Liver (tissue), 9 donors: ENCODE data around the gene KRT81. TPM values are rescaled to one million over a fixed set of nuclear protein-coding genes. Genes with fewer than 3 reads are reported as not detected.

ENCODE experiments used
- DNase-seq: peaks from one replicate; pipeline ENCODE4 v3.0.0-alpha.2; 2017; ENCODE audit warnings: low spot score
- H3K27ac ChIP-seq, 2 donors: one replicate each; pipeline ENCODE4 v1.7.0; 2013; ENCODE audit warnings: inconsistent platforms in 2 of 2, low read length in 2 of 2, control low read depth in 1 of 2, low read depth in 1 of 2, mild to moderate bottlenecking in 1 of 2
- H3K27me3 ChIP-seq, 4 donors: one replicate each; pipeline versions ENCODE4 v1.6.1 to v1.7.0; 2013; ENCODE audit warnings: low read length in 3 of 4, inconsistent platforms in 1 of 4, mild to moderate bottlenecking in 1 of 4, moderate library complexity in 1 of 4; ENCODE audit not compliant: control insufficient read depth in 4 of 4, insufficient read depth in 4 of 4
- H3K36me3 ChIP-seq, 4 donors: one replicate each; pipeline versions ENCODE4 v1.6.1 to v1.7.0; 2013; ENCODE audit warnings: low read length in 3 of 4, mild to moderate bottlenecking in 3 of 4, low read depth in 1 of 4, moderate library complexity in 1 of 4; ENCODE audit not compliant: control insufficient read depth in 4 of 4, insufficient read depth in 3 of 4
- H3K4me1 ChIP-seq, 4 donors: one replicate each; pipeline versions ENCODE4 v1.6.1 to v1.7.0; 2013; ENCODE audit warnings: low read length in 3 of 4, mild to moderate bottlenecking in 3 of 4, moderate library complexity in 1 of 4; ENCODE audit not compliant: control insufficient read depth in 4 of 4, insufficient read depth in 4 of 4
- H3K4me3 ChIP-seq, 3 donors: one replicate each; pipeline versions ENCODE4 v1.6.1 to v1.7.0; 2013; ENCODE audit warnings: low read length in 3 of 3, control low read depth in 1 of 3, low read depth in 1 of 3, mild to moderate bottlenecking in 1 of 3
- H3K9ac ChIP-seq, 2 donors: one replicate each; pipeline ENCODE4 v1.7.0; 2013; ENCODE audit warnings: low read length in 2 of 2, mild to moderate bottlenecking in 2 of 2, moderate library complexity in 2 of 2, control low read depth in 1 of 2, low read depth in 1 of 2
- H3K9me3 ChIP-seq, 4 donors: one replicate each; pipeline versions ENCODE4 v1.6.1 to v1.7.0; 2013; ENCODE audit warnings: low read length in 3 of 4; ENCODE audit not compliant: control insufficient read depth in 4 of 4
- CTCF ChIP-seq: fragments of 150-350 bp; IDR thresholded peaks from 2 replicates; pipeline ENCODE4 v1.5.1; 2017; ENCODE audit warnings: improper control_type of control experiment, low read depth, low read length; ENCODE audit not compliant: missing input control
- EGR1 ChIP-seq, 2 donors: IDR thresholded peaks; 2 replicates each; pipeline ENCODE4 v1.6.1; 2016 to 2018; ENCODE audit warnings: antibody characterized with exemption in 2 of 2, low read depth in 2 of 2
- FOXA1 ChIP-seq: IDR thresholded peaks from 2 replicates; pipeline ENCODE4 v1.6.1; 2016; ENCODE audit warnings: antibody characterized with exemption
- FOXA2 ChIP-seq: IDR thresholded peaks from 2 replicates; pipeline ENCODE4 v1.6.1; 2016; ENCODE audit warnings: antibody characterized with exemption
- GABPA ChIP-seq, 2 donors: IDR thresholded peaks in 1 of 2; conservative IDR thresholded peaks in 1 of 2; 2 replicates each; pipeline ENCODE4 v1.6.1; 2016; ENCODE audit warnings: antibody characterized with exemption in 2 of 2, mild to moderate bottlenecking in 1 of 2, moderate library complexity in 1 of 2
- HNF4A ChIP-seq, 2 donors: conservative IDR thresholded peaks; 2 replicates each; pipeline ENCODE4 v1.6.1; 2016; ENCODE audit warnings: antibody characterized with exemption in 2 of 2, mild to moderate bottlenecking in 2 of 2
- HNF4G ChIP-seq: IDR thresholded peaks from 2 replicates; pipeline ENCODE4 v1.6.1; 2016; ENCODE audit warnings: antibody characterized with exemption
- JUND ChIP-seq, 2 donors: IDR thresholded peaks; 2 replicates each; pipeline ENCODE4 v1.6.1; 2016; ENCODE audit warnings: antibody characterized with exemption in 2 of 2
- MAX ChIP-seq: IDR thresholded peaks from 2 replicates; pipeline ENCODE4 v1.6.1; 2016; ENCODE audit warnings: antibody characterized with exemption
- NR2F2 ChIP-seq: IDR thresholded peaks from 2 replicates; pipeline ENCODE4 v1.6.1; 2016; ENCODE audit warnings: antibody characterized with exemption
- RAD21 ChIP-seq, 2 donors: IDR thresholded peaks; 2 replicates each; pipeline ENCODE4 v1.6.1; 2016; ENCODE audit warnings: antibody characterized with exemption in 2 of 2, mild to moderate bottlenecking in 2 of 2
- RXRA ChIP-seq, 2 donors: IDR thresholded peaks; 2 replicates each; pipeline ENCODE4 v1.6.1; 2017 to 2018; ENCODE audit warnings: antibody characterized with exemption in 2 of 2, mild to moderate bottlenecking in 1 of 2
- SP1 ChIP-seq: IDR thresholded peaks from 2 replicates; pipeline ENCODE4 v1.6.1; 2018; ENCODE audit warnings: antibody characterized with exemption, mild to moderate bottlenecking
- TAF1 ChIP-seq: conservative IDR thresholded peaks from 2 replicates; pipeline ENCODE4 v1.6.1; 2016; ENCODE audit warnings: antibody characterized with exemption, mild to moderate bottlenecking
- YY1 ChIP-seq: IDR thresholded peaks from 2 replicates; pipeline ENCODE4 v1.6.1; 2016; ENCODE audit warnings: antibody characterized with exemption, mild to moderate bottlenecking
- ZBTB33 ChIP-seq: IDR thresholded peaks from 2 replicates; pipeline ENCODE4 v1.6.1; 2016; ENCODE audit warnings: antibody characterized with exemption
- WGBS: extraction: QIAGEN DNeasy Blood & Tissue Kit; methylation state at CpG from one replicate; pipeline ENCODE4 v1.1.7; 2013; 5-methylcytosine and 5-hydroxymethylcytosine counted together
- polyA plus RNA-seq, 2 donors: library from polyadenylated mRNA; stranded (reverse) in 1 of 2; unstranded in 1 of 2; fragments of 200-250 nt in 1 of 2; fragments of >200 nt in 1 of 2; fragmentation: Nextera tagmentation in 1 of 2; extraction: Ambion mirVana in 1 of 2; gene quantifications; one replicate each; pipeline versions ENCODE4 v1.2.1 to v1.2.3, GENCODE V29; 2013 to 2015
- total RNA-seq, 2 donors: library from RNA; depleted of rRNA; stranded (reverse); fragments of >200 nt; gene quantifications; one replicate each; pipeline ENCODE4 v1.2.3, GENCODE V29; 2014
- TF ChIP-seq, protein P1 (sequence below): IDR thresholded peaks from 2 replicates; pipeline ENCODE4 v1.6.1; 2016; ENCODE audit warnings: antibody characterized with exemption, mild to moderate bottlenecking
- TF ChIP-seq, protein P2 (sequence below): IDR thresholded peaks from 2 replicates; pipeline ENCODE4 v1.6.1; 2016; ENCODE audit warnings: antibody characterized with exemption
- donor health status: healthy.
- donor health status: healthy.
- donor health status: healthy.
- donor health status: healthy.
- donor health status: healthy.

KRT81 gene
- total and polyA plus RNA-seq, 4 donors = not detected

GRCh38 chr12:52274521-52275120 lies 16.7 kb downstream of the KRT81 start, which contains the start of gene KRT86 (continued):
- TF ChIP-seq, protein P1, sequence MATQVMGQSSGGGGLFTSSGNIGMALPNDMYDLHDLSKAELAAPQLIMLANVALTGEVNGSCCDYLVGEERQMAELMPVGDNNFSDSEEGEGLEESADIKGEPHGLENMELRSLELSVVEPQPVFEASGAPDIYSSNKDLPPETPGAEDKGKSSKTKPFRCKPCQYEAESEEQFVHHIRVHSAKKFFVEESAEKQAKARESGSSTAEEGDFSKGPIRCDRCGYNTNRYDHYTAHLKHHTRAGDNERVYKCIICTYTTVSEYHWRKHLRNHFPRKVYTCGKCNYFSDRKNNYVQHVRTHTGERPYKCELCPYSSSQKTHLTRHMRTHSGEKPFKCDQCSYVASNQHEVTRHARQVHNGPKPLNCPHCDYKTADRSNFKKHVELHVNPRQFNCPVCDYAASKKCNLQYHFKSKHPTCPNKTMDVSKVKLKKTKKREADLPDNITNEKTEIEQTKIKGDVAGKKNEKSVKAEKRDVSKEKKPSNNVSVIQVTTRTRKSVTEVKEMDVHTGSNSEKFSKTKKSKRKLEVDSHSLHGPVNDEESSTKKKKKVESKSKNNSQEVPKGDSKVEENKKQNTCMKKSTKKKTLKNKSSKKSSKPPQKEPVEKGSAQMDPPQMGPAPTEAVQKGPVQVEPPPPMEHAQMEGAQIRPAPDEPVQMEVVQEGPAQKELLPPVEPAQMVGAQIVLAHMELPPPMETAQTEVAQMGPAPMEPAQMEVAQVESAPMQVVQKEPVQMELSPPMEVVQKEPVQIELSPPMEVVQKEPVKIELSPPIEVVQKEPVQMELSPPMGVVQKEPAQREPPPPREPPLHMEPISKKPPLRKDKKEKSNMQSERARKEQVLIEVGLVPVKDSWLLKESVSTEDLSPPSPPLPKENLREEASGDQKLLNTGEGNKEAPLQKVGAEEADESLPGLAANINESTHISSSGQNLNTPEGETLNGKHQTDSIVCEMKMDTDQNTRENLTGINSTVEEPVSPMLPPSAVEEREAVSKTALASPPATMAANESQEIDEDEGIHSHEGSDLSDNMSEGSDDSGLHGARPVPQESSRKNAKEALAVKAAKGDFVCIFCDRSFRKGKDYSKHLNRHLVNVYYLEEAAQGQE = no peak
- no peak for TF ChIP-seq RAD21 (IDR thresholded peaks at IDR 0.05)
- TF ChIP-seq HNF4G = no peak
- TF ChIP-seq NR2F2 = no peak

DNA sequence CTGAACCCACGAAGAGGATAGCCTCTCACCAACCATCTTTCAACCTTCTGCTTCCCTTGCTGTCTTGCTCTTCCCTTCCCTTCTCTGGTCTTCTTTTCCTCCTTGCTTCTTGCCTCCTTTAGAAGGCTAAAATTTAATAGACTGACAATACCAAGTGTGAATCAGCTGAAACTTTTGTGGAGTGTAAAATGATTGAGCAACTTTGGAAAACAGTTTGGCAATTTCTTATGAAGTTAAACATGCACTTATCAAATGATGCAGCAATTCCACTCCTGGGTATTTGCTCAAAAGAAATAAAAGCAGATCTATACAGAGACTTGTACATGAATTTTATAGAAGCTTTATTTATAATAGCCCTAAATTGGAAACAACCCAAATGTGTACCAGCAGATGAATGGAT lies 20.2 kb downstream of the KRT81 start:
- no peaks in the 10 kb centered on the region for H3K36me3 ChIP-seq
- H3K27me3 ChIP-seq = peaks cover 0 to 3% (median 0%) of the 10 kb centered on the region in 4 donors
- no peak for DNase-seq
- H3K9ac ChIP-seq = no peak overlapping the region
- no peaks in the 10 kb centered on the region for H3K4me1 ChIP-seq
- 62% methylated on average over 1 of the region's 1 CpG for WGBS
- TF ChIP-seq, protein P2, sequence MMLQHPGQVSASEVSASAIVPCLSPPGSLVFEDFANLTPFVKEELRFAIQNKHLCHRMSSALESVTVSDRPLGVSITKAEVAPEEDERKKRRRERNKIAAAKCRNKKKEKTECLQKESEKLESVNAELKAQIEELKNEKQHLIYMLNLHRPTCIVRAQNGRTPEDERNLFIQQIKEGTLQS = no peak
- TF ChIP-seq RXRA (IDR thresholded peaks at IDR 0.05) = no peak
- no peak for TF ChIP-seq FOXA1
- no peak for TF ChIP-seq SP1
- TF ChIP-seq NR2F2 = no peak
- TF ChIP-seq CTCF = no peak
- TF ChIP-seq, protein P1 = no peak
- TF ChIP-seq FOXA2 = no peak
- no peak for TF ChIP-seq MAX
- TF ChIP-seq JUND (IDR thresholded peaks at IDR 0.05) = no peak
- TF ChIP-seq GABPA (IDR thresholded peaks at IDR 0.05 in 1 of 2, conservative IDR thresholded peaks at IDR 0.05 in 1 of 2) = no peak
- no peak for TF ChIP-seq ZBTB33
- TF ChIP-seq HNF4G = no peak
- TF ChIP-seq RAD21 (IDR thresholded peaks at IDR 0.05) = no peak
- no peak for TF ChIP-seq HNF4A (conservative IDR thresholded peaks at IDR 0.05)
- TF ChIP-seq TAF1 = no peak
- no peak for TF ChIP-seq EGR1 (IDR thresholded peaks at IDR 0.05; ENCODE audit: low read depth in 2 of 2)
- TF ChIP-seq YY1 = no peak
- no peak overlapping the region for H3K27ac ChIP-seq
- H3K4me3 ChIP-seq = no peak overlapping the region
- no peaks in the 10 kb centered on the region for H3K9me3 ChIP-seq
